ENCODE data around the gene HMG20B. TPM values are rescaled to one million over a fixed set of nuclear protein-coding genes. Genes with fewer than 3 reads are reported as not detected.

Gene HMG20B
- total RNA-seq, 1 experiment from 2014 or later = 58.1 TPM

GRCh38 chr19:3556423-3556977 is 16.2 kb upstream of the HMG20B start:
- TF ChIP-seq, protein P1, sequence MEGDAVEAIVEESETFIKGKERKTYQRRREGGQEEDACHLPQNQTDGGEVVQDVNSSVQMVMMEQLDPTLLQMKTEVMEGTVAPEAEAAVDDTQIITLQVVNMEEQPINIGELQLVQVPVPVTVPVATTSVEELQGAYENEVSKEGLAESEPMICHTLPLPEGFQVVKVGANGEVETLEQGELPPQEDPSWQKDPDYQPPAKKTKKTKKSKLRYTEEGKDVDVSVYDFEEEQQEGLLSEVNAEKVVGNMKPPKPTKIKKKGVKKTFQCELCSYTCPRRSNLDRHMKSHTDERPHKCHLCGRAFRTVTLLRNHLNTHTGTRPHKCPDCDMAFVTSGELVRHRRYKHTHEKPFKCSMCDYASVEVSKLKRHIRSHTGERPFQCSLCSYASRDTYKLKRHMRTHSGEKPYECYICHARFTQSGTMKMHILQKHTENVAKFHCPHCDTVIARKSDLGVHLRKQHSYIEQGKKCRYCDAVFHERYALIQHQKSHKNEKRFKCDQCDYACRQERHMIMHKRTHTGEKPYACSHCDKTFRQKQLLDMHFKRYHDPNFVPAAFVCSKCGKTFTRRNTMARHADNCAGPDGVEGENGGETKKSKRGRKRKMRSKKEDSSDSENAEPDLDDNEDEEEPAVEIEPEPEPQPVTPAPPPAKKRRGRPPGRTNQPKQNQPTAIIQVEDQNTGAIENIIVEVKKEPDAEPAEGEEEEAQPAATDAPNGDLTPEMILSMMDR (IDR thresholded peaks at IDR 0.05; ENCODE audit: unreplicated experiment) = no peak
- H3K36me3 Mint-ChIP-seq (ENCODE audit: insufficient read depth, unreplicated experiment) = peaks cover 24% of the 10 kb centered on the region
- H3K27me3 Mint-ChIP-seq (ENCODE audit: unreplicated experiment) = no peaks in the 10 kb centered on the region
- CTCF ChIA-PET = no interaction called here
- no peaks in the 10 kb centered on the region for H3K9me3 Mint-ChIP-seq (ENCODE audit: low read depth, unreplicated experiment)
- intact Hi-C loops (cut with micrococcal nuclease; ENCODE audit: unreplicated experiment) = no loop called here
- H3K4me3 Mint-ChIP-seq (ENCODE audit: low read depth, unreplicated experiment) = peak overlapping the region; percentile 96
- BruUV-seq (replicated peaks) = no TSS peak
- no peak for DNase-seq
- peak overlapping the region; percentile 96 for H3K27ac Mint-ChIP-seq (ENCODE audit: unreplicated experiment)
- H3K4me1 Mint-ChIP-seq (ENCODE audit: low read depth, unreplicated experiment) = peaks cover 10% of the 10 kb centered on the region

DNA sequence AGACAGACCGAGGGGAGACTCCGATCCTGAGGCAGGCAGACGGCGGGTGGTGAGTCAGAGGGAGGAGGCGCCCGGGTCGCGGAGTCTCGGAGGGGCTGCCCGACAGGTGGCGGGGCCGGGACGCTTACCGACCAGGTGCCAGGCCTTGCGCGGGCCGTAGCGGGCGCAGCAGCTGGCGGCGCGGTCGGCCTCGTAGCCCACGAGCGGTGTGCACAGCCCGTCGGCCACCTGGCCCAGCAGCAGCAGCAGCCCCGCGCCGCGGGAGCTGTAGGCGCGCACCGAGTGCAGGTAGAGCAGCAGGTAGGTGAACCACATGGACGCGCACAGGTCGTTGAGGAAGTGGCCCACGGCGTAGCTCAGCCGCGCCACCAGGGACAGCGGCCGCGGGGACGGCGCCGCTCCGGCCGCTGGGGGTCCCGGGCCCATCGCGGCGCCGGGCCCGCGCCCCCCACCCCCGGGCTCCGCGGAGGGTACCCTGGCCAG is 15.7 kb upstream of the HMG20B start:
- DNase-seq = peak; percentile 67
- no TSS peak for BruUV-seq (replicated peaks)
- Mint-ChIP-seq H3K9me3 (ENCODE audit: low read depth, unreplicated experiment) (no peaks in the 10 kb centered on the region), H3K27me3 (ENCODE audit: unreplicated experiment) (no peaks in the 10 kb centered on the region), H3K4me1 (ENCODE audit: low read depth, unreplicated experiment) (peaks cover 10% of the 10 kb centered on the region), H3K4me3 (ENCODE audit: low read depth, unreplicated experiment) (peak overlapping the region; percentile 96), H3K27ac (ENCODE audit: unreplicated experiment) (peak overlapping the region; percentile 96), H3K36me3 (ENCODE audit: insufficient read depth, unreplicated experiment) (peaks cover 24% of the 10 kb centered on the region)
- intact Hi-C loops (cut with micrococcal nuclease; ENCODE audit: unreplicated experiment) = no loop called here
- TF ChIP-seq, protein P1 (IDR thresholded peaks at IDR 0.05; ENCODE audit: unreplicated experiment) = no peak
- CTCF ChIA-PET = no interaction called here

DNA sequence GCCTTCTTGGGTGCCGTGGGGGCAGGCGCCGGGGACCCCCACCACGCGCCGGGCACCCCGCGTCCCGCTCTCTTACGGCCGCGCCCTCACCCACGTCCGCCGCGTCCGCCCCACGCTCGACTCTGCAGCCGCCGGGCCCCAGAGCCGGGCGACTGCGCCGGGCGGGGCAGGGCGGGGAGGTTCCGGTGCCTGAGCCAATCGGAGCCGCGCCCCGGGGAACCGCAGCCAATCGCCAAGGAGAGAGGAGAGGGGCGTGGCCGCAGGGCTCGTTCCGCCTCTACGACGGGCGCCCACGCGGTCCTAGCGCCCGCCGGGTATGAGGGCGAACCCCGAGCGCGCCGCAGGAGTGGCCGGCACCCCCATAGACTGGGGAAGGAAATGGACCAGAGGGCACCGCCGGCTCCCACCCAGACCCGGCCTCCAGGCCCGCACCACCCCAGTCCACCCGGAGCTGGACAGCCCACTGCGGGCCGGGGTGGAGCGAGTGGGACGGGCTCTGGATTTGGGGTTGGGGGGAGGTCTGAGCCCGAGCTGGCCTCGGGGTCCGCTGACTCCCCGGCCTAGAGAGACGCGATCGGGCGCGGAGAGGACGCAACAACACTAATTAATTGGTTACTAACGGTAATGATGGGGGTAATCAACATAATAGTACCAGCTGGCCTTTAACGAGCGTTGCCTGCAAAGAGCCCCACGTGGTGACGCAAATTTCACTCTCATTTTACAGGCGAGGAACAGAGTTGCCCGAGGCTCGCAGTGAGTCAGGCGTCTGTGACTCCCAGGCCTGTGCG is 15.1 kb upstream of the HMG20B start, which contains the start of gene MFSD12:
Gene MFSD12 (minus strand): TSS at position 126 of the 788 bp plus-strand sequence. CDS start 183 bp downstream, outside the sequence.
- H3K27ac Mint-ChIP-seq (ENCODE audit: unreplicated experiment) = peak within 1 kb of the TSS; percentile 96
- no peaks in the 10 kb centered on the region for H3K9me3 Mint-ChIP-seq (ENCODE audit: low read depth, unreplicated experiment)
- BruUV-seq (replicated peaks) = TSS peak; percentile 79
- H3K4me3 Mint-ChIP-seq (ENCODE audit: low read depth, unreplicated experiment) = peak within 1 kb of the TSS; percentile 96
- DNase-seq = peak; percentile 92
- intact Hi-C loops (cut with micrococcal nuclease; ENCODE audit: unreplicated experiment) = no loop called here
- peaks cover 24% of the 10 kb centered on the region for H3K36me3 Mint-ChIP-seq (ENCODE audit: insufficient read depth, unreplicated experiment)
- H3K4me1 Mint-ChIP-seq (ENCODE audit: low read depth, unreplicated experiment) = peaks cover 10% of the 10 kb centered on the region
- no peaks in the 10 kb centered on the region for H3K27me3 Mint-ChIP-seq (ENCODE audit: unreplicated experiment)
- TF ChIP-seq, protein P1 (IDR thresholded peaks at IDR 0.05; ENCODE audit: unreplicated experiment) = no peak
- CTCF ChIA-PET = interaction anchor here (0.7 to 1.6 kb wide), 2 partner anchors 12 to 30 kb away, joined by 3 read pairs; no protein-coding TSS in a partner anchor

DNA sequence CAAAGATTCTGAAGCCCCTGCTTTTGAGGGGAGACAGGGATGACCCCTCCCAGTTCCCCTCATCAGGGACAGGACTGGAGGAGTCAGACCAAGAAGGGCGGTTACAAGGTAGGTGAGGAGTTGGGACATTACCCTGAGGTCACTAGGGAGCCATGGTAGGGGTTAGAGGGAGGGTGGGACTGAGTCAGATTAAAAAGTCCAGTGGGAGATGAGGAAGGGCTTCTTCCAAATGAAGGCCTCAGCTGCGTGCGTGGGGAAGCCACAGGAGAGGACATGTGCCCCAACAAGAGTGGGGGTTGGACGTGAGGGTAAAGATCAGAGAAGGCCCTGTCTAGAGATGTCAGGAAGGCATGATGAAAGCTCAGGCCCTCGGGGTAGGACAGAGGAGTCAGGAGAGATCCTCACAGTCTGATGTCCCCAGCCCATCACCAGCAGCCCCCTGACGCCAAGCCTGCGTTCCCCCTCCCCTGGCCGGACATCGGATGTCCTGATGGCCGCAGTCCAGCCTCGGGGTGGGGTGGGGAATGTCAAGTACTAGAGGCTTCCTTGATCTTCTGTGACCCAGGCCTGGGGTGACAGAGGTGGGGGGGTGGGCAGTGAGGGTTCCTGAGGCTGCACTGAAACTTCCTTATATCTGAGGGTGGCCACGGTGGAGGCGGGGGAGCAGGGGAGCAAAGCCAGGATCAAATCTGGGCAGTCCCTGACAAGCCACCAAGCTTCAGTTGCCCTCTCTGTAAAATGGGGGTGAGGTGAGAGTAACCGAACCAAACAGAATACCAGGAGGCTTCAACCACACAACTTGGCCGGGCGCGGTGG is 8.8 kb upstream of the HMG20B start:
- BruUV-seq (replicated peaks) = no TSS peak
- intact Hi-C loops (cut with micrococcal nuclease; ENCODE audit: unreplicated experiment) = no loop called here

More for the DNA sequence above, 8.8 kb upstream of the HMG20B start:
- Mint-ChIP-seq H3K36me3 (ENCODE audit: insufficient read depth, unreplicated experiment) (no peaks in the 10 kb centered on the region), H3K4me3 (ENCODE audit: low read depth, unreplicated experiment) (no peak overlapping the region), H3K27ac (ENCODE audit: unreplicated experiment) (no peak overlapping the region), H3K4me1 (ENCODE audit: low read depth, unreplicated experiment) (no peaks in the 10 kb centered on the region), H3K9me3 (ENCODE audit: low read depth, unreplicated experiment) (no peaks in the 10 kb centered on the region), H3K27me3 (ENCODE audit: unreplicated experiment) (no peaks in the 10 kb centered on the region)
- DNase-seq = no peak
- TF ChIP-seq, protein P1 (IDR thresholded peaks at IDR 0.05; ENCODE audit: unreplicated experiment) = no peak
- CTCF ChIA-PET = no interaction called here
